Right lobe of liver (tissue), 4 donors: ENCODE results near the gene SH3PXD2A.

Experiments
- POLR2A ChIP-seq: fragments of 450-650 bp; IDR thresholded peaks from one replicate; pipeline ENCODE4 v1.6.1; 2017; ENCODE audit warnings: antibody characterized with exemption, mild to moderate bottlenecking
- TF ChIP-seq, protein P1 (sequence below), 4 donors: fragments of 200-600 bp in 3 of 4; fragments of 450-650 bp in 1 of 4; IDR thresholded peaks; one replicate each; pipeline versions ENCODE4 v1.5.1 to v1.8.0; 2016 to 2022; ENCODE audit warnings: antibody characterized with exemption in 4 of 4, mild to moderate bottlenecking in 2 of 4
- donor health status: DM: no; HTN: no; CAD: no.
- donor health status: DM: no; HTN: no; CAD: no.
- donor health status: DM: no; HTN: yes; CAD: no.

DNA sequence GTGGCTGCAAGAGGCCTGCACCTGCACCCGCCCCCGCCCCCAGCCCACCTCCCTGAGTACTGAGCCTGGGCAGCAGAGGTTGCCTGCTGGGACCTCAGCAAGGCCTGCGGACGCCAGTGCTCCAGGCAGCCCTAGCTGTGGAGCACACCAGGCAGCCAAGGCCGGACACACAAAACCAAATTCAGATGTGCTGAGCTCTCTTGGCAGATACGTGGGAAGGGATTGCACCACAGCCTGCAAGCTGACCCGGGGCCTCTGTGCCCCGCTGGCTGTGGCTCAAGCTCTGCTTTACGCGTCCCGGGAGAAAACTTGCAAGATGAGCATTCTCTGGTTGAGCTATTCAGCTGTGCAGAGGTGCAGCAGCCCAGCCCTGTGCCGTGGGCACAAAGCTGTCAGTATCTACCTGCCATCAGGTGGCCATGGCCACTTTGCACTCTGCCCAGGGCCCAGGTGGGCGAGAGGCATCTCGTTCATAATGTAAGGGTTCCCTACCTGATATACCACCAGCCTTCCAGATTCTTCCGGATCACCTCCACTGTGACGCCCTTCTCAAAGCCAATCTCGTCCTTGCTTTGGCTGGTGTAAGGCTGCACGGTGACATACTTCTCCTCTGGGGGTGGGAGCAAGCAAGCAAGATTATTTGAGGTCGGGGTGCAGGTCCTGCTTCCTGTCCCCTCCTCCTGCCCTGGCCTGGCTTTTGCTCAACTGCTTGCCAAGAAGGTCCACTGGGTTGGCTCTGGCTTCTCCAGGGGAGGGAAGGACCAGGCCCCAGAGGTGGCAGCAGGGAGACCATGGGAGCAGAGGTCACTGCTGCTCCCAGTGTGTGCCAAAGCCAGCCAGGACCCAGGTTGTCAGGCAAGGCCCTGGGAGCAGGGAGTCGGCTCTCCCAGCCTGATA, 238.4 kb downstream of the SH3PXD2A start:
- TF ChIP-seq, protein P1, sequence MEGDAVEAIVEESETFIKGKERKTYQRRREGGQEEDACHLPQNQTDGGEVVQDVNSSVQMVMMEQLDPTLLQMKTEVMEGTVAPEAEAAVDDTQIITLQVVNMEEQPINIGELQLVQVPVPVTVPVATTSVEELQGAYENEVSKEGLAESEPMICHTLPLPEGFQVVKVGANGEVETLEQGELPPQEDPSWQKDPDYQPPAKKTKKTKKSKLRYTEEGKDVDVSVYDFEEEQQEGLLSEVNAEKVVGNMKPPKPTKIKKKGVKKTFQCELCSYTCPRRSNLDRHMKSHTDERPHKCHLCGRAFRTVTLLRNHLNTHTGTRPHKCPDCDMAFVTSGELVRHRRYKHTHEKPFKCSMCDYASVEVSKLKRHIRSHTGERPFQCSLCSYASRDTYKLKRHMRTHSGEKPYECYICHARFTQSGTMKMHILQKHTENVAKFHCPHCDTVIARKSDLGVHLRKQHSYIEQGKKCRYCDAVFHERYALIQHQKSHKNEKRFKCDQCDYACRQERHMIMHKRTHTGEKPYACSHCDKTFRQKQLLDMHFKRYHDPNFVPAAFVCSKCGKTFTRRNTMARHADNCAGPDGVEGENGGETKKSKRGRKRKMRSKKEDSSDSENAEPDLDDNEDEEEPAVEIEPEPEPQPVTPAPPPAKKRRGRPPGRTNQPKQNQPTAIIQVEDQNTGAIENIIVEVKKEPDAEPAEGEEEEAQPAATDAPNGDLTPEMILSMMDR (IDR thresholded peaks at IDR 0.05), result no peak
- TF ChIP-seq POLR2A, result no peak
